HG03159 (cell line): ENCODE data around the gene MARK3.
A peak's percentile ranks its signal among the peaks of the same experiment; 100 is the strongest.
"Not testable (repeated sequence)": the region's sequence is repeated elsewhere in the genome, so short reads cannot be mapped to it uniquely, and the experiment has no call there.

Experiments used
- ATAC-seq: cut with Tn5 transposase; IDR thresholded peaks from one replicate; pipeline ENCODE4 v1.9.1; 2021; ENCODE audit warnings: mild to moderate bottlenecking, moderate library complexity; ENCODE audit not compliant: unreplicated experiment

Gene MARK3

DNA sequence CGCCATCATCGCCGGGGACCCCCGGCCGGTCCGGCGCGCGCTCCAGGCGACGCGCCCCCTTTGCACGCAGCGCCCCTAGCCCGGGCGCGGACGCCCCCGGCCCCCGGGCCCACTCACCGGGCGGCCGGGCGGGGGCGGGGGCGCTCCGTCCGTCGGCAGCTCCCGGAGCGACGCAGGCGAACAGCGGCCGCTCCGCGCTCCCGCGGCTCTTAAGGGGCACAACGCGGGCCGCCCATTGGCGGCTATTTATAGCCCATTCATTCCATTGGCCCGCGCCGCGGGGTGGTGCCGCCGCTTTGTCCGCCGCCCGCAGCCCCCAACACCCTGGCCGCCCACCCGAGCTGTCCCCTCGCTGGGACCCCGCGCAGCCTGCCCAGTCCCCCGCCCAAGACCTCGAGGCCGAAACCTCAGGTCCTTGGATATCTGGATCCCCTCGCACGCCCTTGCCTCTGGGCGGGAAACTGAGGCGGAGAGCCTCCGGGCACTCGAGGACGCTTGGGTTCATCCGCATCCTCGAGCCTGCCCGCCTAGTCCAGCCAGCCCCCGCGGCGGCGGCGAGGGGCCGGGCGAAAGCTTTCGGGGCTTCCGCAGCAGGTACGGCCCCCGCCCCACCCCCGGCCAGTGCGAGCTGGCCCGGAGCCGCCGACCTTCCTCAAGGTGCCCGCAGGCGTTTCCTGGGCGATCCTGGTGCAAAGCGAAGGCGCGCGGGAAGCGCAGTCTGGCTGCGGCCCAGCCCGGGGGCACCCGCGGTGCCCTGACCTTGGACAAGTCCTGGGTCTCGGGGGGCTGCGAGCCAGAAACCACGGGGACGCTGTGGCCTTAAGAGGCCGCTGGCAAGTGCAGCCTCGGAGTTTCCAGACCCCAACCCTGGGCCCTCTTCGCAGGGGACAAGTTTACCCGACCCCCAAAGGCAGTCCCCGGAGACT lies 137.7 kb downstream of the MARK3 start, which contains the start of gene CKB:
Gene CKB (minus strand): TSS at position 182 of the 926 bp plus-strand sequence. CDS start 337 bp downstream, outside the sequence.
- ATAC-seq = no peak

DNA sequence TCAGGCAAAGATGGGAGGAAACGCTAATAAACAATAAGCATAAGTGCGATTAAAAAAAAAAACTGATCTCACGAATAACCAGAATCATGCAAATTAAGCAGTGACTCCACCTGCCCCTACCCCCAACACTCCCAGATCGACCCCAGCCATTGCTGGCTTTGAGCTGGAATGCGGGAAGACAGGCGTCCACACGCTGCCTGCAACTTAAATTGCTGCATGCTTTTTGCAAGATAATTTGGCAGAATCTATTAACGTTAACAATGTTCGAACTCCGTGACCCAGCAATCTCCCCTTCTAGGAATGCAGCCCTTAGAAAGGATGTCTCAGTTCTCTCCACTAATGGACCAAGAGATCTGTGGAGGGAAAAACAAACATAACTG lies 138.3 kb downstream of the MARK3 start:
- ATAC-seq = no peak

DNA sequence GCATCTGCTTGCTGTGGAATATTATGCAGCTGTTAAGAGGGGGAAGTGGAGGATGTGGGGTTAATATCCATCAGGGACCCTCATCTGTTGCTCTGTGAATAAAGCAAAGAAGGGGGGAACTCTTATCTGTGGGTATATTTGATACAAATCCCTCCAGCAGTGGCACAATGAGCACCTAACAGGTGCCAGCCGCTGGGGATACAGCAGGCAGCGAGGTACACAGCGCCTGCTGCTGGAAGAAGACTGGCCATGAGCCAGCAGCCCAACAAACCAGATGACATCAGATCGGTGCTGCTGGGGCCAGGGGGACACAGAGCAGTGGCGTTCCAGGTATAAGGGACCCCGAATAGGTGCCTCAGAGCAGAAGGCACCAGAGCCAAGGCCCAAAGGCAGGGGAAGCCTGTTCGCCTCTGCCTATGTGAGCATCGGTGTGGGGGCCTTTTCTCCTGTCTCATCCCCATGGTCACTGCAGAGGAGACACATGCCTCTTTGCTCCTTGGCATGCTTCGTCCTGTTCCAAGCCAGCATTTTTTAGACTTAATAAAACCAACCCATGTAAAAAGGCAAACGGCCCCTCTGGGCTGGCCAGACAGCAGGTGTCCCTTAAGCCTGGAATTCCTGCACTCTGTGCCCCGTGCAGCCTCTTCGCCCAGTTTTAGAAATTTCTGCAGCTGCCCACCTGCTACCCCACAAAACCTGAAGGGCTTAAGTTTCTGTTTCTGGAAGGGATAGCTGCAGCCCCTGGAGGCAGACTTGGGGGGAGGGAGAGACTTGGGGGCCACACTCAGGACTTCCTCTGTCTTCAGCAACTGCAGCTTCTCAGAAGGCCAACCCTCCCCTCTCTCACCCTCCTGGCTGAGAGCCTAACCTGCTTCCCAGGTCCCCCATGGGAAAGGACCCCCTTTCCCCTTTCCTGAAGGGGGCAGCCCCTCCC lies 139.1 kb downstream of the MARK3 start:
- no peak for ATAC-seq

- ATAC-seq = not testable (repeated sequence)
Observed at GRCh38 chr14:103525430-103526246, 140.4 kb downstream of the MARK3 start.

- ATAC-seq = no peak
Observed at GRCh38 chr14:103526247-103526913, 141.2 kb downstream of the MARK3 start.

GRCh38 chr14:103526914-103527248 lies 141.7 kb downstream of the MARK3 start:
- no peak for ATAC-seq

GRCh38 chr14:103527408-103528145 lies 142.4 kb downstream of the MARK3 start:
- peak; percentile 60 for ATAC-seq

DNA sequence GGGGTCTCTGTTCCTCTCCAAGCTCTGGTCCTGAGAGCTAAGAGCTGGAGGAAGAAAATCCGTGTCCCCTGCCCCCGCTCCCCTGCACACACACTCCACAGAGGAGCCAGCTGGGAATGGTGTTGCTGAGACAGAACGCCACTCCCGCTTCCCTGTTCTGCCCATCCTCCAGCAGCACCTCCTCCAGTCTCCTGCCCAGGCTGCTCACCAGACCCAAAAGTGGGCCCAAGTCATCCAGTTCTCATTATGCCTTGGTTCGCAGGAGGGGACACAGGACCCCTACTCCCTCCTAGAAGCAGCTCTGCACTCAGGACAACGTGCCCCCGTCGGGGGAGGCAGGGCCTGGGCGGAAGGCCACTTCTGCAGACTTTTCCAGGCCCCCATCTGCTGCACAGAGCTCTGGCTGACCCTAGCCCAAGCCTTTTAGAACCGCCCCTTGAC lies 143.0 kb downstream of the MARK3 start:
- no peak for ATAC-seq

DNA sequence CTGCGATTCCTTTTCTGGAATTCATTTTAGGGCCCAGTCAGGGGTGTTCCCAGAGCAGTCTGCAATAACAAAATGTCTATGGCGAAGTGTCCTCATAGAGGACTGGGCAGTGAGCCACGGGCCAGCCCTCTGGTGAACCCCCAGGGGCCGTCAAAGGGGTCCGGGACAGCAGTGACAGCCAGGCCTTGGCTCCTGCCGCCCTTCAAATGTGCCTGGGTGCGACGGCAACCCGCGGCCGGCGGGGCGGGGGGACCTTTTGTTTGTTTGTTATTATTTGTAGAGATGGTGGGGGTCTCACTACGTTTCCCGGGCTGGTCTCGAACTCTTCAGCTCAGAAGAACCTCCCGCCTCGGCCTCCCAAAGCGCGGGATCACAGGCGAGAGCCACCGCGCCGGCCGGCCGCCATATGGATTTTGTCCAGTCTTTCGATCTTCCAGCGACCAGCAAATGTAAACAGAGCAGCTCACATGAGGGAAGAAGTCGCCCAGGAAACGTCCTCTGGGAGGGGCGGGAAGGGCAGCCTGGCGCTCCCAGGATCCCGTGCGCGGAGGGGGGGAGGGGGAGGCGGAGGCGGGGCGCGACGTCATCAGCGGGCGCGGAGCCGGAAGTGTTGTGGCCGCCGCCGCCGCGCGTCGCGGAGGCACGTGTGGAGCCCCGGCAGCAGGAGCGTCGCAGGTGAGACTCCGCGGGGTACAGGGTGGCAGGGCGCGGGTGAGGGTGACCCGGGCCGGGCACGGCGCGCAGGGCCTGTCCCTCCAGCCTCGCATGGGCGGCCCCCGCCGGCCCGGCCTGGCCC lies 143.6 kb downstream of the MARK3 start, which contains the start of gene TRMT61A:
Gene TRMT61A (plus strand): TSS at position 610 of the 796 bp plus-strand sequence. CDS start 783 bp downstream, outside the sequence.
- peak; percentile 42 for ATAC-seq

GRCh38 chr14:103529383-103530365 lies 144.5 kb downstream of the MARK3 start:
- ATAC-seq = no peak

DNA sequence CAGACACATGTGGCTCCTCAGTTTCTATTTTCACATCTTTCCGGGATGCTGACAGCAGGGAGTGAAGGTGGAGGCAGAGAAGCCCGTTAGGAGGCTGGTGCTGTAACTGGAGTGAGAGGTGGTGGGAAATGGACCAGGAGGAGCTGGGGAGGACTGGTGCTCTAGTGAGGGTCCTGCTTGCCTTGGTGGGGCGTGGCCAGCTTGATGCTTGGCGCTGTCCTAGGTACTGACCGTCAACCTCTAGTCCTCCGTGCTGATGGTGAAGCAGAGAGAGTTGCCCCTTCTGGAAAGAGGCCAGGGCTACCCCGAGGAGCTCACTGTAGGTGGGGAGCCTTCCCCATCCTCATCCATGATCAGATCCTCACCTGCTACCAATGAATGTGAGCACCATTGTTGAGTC lies 145.2 kb downstream of the MARK3 start:
- no peak for ATAC-seq

DNA sequence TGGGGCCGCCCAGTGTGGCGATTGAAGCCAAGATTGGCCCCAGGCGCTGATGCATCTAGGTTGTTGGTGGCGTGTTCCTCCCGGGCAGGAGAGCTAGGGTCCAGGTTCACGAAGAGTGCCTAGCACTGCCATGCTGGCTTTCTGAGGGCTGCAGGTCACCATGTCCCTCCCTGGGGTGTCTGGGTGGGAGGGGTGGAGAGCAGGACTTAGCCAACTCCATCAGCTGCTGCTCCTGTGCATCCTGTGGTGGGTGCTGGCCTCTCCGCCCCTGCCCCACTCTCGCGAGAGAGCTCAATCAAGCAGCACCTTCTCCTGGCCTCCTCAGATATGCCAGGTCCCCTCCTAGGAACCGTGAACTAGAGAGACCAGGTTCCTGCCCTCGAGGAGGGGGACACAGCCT lies 145.6 kb downstream of the MARK3 start:
- ATAC-seq = no peak

DNA sequence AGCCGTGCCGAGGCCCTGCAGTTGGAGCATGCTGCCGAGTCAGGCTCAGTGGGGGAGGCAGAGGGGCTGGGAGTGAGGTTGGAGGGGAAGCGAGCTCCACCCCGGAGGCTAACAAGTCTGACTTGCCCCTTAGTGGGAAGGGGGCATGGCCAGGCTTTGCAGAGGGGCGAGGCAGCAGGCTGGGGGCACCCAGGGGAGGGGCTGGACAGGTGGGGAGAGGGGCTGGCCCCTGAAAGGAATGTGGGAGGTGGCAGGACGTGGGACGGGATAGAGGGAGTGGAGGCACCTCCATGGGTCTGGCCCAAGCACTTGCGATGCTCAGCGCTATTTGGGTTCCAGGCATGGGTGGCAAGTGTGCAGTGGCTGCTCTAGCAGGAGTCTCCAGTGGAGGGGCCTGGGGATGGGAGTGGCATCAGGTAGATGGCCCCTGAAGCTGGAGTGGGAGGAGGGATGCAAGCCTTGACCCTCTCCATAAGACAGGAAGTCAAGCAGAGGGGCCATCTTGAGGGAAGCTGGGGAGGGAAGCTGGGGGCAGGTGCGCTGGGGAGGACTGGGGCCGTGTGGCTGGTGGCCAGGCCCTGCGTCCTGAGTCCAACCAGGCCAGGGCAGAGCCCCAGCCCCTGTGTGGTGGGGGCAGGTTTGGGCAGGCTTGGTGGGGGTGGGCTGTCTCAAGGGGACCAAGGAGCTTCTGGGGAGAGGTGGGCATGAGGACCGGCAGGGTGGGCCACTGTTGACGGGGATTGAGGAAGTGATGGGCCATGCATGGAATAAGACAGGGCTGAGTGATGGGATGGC lies 146.4 kb downstream of the MARK3 start:
- no peak for ATAC-seq

- no peak for ATAC-seq
Observed at GRCh38 chr14:103532216-103533136, 147.3 kb downstream of the MARK3 start.
